HG02798 (cell line): Measurements from ENCODE around the gene STON1.
"Not testable (repeated sequence)": the region's sequence is repeated elsewhere in the genome, so short reads cannot be mapped to it uniquely, and the experiment has no call there.

Experiments used
- ATAC-seq: cut with Tn5 transposase; IDR thresholded peaks from one replicate; pipeline ENCODE4 v1.9.1; 2021; ENCODE audit warnings: mild to moderate bottlenecking; ENCODE audit not compliant: unreplicated experiment, poor library complexity

The STON1 gene

GRCh38 chr2:48607307-48608014 lies 77.5 kb downstream of the STON1 start:
- no peak for ATAC-seq

GRCh38 chr2:48613211-48613610 lies 83.3 kb downstream of the STON1 start:
- ATAC-seq = no peak

DNA sequence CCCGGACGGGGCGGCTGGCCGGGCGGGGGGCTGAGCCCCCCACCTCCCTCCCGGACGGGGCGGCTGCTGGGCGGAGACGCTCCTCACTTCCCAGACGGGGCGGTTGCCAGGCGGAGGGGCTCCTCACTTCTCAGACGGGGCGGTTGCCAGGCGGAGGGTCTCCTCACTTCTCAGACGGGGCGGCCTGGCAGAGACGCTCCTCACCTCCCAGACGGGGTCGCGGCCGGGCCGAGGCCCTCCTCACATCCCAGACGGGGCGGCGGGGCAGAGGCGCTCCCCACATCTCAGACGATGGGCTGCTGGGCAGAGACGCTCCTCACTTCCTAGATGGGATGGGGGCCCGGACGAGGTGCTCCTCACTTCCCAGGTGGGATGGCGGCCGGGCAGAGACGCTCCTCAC lies 84.6 kb downstream of the STON1 start:
- not testable (repeated sequence) for ATAC-seq

GRCh38 chr2:48617618-48618017 lies 87.7 kb downstream of the STON1 start, which contains the start of gene GTF2A1L:
Gene GTF2A1L (plus strand): TSS chr2:48617856. CDS start chr2:48617875, 19 bp downstream.
- no peak for ATAC-seq

GRCh38 chr2:48619526-48619925 lies 89.6 kb downstream of the STON1 start:
- ATAC-seq = no peak

GRCh38 chr2:48620604-48621003 lies 90.7 kb downstream of the STON1 start:
- ATAC-seq = no peak

DNA sequence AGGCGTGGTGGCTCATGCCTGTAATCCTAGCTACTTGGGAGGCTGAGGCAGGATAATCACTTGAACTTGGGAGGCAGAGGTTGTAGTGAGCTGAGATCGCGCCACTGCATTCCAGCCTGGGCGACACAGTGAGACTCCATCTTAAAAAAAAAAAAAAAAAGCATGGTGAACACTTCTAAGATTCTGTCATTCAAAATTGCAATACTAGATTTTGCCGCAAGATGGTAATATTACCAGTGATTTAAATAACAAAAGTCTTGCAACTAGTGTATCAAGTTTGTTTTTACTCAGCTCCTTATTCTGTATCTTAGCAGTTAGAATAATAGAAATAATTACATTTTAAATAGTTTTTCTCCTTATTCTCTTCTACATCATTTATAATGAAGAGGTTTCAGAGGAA lies 92.7 kb downstream of the STON1 start:
- not testable (repeated sequence) for ATAC-seq

GRCh38 chr2:48624696-48625095 lies 94.7 kb downstream of the STON1 start:
- ATAC-seq = no peak

DNA sequence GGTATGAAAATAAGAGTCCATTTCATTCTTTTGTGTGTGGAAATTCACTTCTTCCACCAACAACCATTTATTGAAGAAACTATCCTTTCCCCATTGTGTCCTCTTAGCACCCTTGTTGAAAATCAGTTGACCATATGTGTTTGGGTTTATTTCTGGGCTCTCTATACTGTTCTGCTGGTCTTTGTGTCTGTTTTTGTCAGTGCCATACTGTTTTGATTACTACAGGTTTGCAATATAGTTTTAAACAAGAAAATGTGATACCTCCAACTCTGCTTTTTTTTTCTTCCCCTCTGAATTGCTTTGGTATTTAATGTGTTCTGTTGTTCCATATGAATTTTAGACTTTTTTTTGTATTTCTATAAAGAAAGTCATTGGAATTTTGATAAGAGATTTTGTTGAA lies 96.1 kb downstream of the STON1 start:
- ATAC-seq = no peak

DNA sequence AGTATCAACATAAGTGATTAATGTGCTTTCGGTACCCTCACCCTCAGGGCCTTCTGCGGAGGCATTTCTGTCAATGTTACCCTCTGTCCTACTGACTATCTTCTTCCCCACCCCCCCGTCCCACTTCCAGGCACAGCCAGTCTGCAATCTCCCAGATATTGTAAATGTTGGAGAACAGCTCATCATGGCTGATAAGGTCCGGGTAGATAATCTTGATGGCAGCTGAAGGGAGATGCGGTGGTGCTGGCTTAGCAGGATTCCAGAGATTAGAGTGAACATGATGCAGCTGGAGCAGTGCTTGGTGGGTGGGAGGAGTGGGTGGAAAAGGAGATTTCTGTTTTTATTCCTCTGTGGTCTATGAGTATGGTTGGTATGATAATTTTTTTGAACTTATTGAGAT lies 103.2 kb downstream of the STON1 start:
- no peak for ATAC-seq

- ATAC-seq = no peak
Measured at GRCh38 chr2:48635786-48636185, 105.8 kb downstream of the STON1 start.

- no peak for ATAC-seq
Measured at GRCh38 chr2:48638261-48638660, 108.3 kb downstream of the STON1 start.
